Stimulated activated CD8-positive, alpha-beta memory T cell treated with anti-CD3 and anti-CD28 coated beads, Interleukin-4, amount 100 ng/mL, for 4 hours (primary cell): ENCODE data around the gene GEN1.

Source experiments
- DNase-seq, 2 donors: peaks; one replicate each; pipeline ENCODE4 v3.0.0-alpha.2; 2020; ENCODE audit warnings: low read depth in 2 of 2, low spot score in 1 of 2

GEN1 gene

DNA sequence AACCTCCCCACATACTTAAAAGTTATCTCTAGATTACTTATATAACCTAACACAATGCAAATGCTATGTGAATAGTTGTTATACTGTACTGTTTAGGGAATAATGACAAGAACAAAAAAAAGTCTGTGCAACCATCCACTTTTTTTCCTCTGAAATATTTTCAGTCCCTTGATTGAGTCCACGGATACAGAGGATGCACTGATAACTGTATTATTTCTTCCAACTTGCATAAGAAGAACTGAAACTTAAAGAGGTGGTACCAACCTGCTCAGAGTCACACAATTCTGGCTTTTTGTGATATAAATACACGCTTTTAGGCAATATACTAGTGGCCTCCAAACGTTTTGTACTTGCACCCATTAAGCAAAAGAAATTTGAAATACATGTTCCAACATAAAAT, 1.7 kb upstream of the GEN1 start:
- no peak for DNase-seq

DNA sequence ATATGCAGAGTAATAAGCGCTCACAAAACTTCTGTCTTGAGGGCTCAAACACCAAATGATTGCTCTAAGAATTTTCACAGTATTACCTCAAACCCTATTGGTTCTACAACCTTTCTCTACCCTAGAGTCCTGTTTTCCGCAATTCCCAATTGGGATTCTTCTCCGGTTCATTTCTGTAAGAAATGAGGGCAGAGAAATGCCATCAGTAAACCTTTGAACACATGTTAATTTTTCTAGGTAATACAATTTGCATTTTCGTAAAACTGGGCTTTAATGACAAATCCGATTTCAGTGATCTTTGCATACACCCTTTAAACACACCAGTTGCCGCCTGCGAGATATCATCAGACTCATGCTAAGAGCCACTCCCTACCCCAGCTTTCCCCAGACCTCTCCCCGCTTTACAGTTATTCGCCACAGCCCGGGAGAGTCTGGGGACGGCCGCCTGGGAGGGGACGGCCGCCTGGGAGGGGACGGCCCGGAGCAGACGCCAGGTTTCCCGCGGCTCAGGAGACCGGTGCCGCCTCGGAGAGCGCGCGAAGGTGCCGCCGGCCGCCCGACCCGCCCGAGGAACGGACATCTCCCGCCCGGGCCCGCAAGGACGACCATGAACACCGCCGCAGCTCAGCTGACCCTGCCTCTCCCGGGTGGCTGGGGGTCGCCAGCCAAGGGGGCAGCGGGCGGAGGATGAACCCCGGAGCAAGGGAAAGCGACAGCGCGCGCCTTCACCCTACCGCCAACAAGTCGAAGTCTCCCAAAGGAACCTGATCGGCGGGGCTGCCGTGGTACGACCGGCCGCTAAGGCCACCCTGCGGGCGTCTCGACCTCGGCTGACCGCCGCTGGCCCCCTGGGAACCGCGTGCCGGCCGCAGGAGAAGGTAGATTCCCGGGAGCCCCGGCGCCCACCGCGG, 791 bp upstream of the GEN1 start:
- DNase-seq, result peak; percentile 5 to 10

DNA sequence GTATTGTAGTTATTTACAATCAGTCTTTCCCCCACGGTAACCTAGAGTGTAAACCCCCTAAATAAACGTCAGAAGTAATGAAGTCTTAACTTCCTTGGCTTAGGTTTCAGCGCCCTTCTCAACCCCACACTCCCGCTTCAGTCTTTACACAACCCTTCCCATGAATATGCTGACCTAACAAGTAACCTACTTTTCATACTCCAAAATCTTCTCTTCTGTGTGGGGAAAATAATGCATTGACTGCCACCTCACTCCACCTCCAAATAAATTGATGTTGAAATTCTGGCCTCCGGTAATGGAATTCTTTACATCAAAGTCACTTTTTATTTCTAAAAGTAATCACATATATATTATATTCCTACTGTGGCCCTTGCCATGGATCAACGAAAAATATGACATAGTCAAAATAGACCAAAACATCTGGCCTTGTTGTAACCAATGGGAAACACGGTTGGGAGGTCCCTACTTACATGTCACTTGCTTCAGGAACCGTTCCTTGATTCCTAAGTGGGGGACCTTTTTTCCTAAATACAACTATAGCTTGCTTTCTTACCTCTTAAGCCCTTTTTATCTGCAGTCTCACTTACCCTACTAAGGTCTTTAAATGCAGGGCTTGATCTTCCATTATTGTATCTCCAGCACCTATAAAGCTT, 961 bp downstream of the GEN1 start:
- no peak for DNase-seq

DNA sequence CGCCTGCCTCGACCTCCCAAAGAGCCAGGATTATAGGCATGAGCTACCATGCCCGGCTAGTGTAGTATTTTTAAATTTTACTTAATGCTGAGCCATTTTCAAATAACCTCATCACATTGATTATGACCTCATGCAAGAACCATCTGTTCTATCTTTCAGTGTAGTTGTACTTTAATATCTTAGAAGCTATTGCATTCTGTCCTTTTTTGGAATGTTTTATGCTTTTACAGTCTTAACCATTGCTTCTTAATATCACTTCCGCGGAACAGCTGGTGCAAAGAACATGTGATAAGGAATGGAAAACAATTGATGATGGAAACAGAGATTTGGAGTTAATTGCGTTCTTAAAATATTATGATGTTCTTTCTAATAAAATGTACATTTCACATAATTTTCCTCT, 2.7 kb downstream of the GEN1 start:
- DNase-seq, result no peak

DNA sequence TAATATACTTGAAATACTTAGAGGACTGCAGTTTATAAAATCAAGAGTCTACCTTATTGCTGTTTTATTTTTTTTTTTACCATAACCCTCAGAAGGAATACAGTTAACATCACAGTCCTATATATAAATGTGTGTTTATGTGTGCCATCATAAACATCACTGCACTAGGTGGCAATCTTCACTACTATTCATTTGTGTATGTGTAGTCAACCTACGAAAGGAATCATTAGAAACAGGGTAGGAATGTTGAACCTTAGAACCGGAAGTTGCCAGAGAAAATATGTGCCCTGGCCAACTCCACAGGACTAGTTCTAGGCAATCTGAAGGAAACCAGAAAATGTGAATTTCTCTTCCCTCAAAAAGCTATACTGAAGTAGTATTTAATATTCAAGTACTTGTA, 3.4 kb downstream of the GEN1 start:
- no peak for DNase-seq

DNA sequence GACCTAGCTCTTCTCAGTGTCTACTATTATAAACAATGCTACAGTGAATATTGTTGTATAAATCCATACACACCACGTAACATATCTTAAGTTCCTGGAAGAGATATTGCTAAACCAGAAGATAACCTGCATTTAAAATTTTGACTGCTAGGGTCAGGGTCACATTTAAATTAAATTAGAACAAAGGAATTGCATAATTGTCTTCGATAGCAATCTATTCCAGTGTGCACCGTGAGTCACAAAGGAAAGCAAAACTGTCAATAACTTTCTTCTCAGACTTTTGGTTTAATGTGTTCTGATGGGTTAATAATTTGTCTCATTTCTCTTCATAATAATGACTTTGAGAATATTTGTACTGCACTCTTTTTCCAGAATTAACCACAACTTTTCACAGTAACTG, 4.2 kb downstream of the GEN1 start:
- no peak for DNase-seq

DNA sequence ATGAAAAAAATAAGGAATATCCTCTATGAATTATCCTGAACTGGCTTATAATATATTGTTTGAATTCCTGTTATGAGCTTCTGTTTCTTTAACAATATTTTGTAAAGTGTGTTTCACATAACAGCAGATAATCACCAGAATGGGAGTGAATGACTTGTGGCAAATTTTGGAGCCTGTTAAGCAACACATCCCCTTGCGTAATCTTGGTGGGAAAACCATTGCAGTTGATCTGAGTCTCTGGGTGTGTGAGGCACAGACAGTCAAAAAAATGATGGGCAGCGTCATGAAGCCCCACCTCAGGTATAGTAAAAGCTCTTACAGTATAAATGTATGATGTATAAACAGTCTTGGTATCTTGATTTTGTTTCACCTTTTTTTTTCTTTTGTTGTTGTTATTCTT, 5.9 kb downstream of the GEN1 start:
- DNase-seq, result no peak

DNA sequence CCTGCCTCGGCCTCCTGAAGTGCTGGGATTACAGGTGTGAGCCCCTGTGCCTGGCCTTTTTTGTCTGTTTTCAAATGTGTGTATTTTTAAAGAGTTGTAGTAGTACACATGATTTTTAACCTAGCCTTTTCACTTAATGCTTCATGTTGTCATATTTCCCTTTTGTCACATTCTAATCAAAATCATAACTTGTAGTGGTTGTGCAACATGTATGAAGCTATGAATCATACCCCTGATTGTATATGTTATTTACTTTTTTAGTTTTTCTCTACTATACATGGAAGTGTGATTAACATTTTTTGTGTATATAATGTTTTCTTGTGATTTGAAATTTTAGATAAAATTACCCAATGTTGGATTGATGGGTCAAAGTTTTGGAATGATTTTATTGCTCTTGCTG, 8.5 kb downstream of the GEN1 start:
- no peak for DNase-seq

DNA sequence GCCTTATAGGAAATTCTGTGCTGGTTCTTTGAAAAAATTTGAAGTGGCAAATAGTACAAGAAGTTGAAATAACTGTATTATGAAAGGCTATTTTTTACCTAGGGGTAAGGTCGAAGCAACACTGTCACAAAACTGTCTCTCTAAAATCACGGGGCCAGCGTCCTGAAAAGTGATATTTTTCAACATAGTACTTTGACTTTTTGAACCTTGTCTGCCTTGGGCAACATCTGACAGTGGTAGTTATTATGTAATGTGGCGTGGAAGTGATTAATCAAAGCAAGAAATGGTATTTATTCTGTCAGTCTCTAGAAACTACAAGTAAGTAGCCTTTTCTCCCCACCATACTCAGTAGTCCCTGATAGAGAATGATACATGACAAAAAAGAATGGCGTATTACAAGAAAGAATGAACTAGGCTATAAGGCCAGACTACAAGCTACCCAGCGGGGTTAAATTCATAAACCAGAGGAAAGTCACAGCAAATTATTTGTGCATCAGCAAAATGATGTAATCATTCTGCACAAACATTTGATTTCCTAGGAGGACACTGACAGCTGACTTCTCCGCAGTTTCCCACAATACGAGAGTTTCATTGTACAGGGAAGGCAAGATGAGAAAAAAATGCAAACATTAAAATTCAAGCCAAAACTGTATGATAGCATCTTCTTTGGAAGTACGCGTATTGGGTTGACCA, 9.8 kb downstream of the GEN1 start:
- DNase-seq, result no peak

DNA sequence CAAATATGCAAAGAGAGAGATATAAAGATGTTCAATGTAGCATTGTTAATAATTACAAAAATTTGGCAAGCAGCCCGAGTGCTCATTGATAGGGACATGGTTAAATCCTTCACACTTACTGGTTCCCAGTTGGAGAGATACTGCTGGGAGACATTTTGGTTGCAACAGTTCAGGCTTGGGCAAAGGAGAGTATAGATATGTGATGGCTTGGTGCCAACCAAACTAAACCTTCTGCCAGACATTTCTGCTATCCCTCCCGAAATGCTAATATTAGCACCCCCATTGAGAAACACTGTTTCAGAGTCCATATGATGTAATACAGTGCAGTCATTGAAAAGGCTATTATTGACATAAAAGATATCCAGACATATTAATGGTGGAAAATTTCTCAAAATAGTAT, 11.5 kb downstream of the GEN1 start:
- no peak for DNase-seq

DNA sequence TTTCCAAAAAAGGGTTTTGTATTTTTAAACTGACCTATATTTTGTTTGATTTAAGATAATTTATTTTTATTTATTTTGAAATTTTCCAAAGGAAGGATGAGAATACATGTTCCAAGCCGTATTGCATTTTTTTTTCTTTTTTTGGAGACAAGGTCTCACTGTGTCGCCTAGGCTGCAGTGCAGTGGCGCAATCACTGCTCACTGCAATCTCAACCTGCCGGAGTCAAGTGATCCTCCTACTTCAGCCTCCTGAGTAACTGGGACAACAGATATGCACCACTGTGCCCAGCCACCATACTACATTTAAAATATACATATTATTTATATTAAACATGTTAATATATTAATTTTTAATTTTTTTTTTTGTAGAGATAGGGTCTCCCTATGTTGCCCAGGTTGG, 15.0 kb downstream of the GEN1 start:
- DNase-seq, result no peak

DNA sequence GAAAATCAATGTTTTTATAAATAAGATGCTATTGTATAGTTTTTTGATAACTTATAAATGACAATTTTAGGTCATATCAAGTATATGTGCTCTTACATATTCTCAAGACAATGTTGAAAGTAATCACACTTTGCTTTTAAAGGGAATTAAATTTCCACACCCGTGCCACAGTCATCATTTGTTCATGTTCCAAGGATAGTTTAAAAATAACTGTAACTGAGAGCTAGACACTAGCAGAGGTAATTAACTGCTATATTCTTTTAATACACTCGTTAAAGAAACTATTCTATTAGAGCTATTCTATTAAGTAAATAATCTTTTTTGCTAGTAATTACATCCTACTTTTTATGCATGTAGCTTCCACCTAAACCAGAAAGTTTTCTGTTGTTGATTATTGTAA, 18.0 kb downstream of the GEN1 start:
- no peak for DNase-seq

DNA sequence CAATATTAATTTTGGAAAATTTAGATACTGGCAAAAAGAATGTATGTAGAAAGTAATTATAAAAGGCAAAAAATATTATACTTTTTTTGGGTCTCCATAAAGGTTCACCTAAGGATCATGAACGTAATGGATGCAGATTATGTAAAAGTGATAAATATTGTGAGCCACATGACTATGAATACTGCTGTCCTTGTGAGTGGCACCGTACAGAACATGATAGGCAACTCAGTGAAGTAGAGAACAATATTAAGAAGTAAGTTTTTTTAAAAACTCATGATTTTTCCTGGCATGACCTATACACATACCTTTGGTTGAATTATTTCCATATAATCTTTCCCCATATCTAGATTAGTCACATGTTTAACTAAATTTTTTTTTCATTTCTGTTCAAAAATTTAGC, 18.6 kb downstream of the GEN1 start:
- DNase-seq, result no peak

DNA sequence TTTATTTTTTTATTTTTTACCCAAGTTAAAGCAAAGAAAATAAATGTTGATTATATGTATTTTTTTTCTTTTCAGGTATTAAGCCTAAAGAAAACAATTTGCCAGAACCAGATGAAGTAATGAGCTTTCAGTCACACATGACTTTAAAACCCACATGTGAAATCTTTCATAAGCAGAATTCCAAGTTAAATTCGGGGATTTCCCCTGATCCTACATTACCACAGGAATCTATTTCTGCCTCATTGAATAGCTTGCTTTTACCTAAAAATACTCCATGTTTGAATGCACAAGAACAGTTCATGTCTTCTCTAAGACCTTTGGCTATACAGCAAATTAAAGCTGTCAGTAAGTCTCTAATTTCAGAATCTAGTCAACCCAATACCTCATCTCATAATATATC, 26.6 kb downstream of the GEN1 start:
- DNase-seq, result no peak

DNA sequence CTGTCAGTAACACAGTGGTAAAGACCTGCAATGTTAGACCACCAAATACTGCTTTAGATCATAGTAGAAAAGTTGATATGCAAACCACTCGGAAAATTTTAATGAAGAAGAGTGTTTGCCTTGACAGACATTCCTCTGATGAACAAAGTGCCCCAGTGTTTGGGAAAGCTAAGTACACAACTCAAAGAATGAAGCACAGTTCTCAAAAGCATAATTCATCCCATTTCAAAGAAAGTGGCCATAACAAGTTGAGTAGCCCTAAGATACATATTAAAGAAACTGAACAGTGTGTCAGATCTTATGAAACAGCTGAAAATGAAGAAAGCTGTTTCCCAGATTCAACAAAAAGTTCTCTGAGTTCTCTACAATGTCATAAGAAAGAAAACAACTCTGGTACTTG, 27.5 kb downstream of the GEN1 start:
- no peak for DNase-seq

DNA sequence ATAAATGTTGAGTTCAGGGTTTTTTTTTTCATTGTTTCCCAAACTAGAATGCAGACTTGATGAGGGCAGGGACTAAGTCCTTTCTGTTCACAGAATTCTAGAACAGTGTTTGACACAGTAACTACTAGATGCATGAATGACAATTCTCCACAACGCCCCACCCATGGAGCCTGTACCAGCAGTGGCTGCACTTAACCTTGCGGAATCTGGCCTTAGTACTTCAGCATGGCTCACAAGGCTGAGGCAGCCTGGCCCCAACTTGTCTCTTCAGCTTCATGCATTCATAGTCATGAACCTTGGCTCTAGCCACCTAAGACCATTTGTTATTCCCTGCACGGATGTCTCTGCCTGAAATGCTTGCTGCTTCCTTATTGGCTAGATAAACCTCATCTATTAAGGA, 32.8 kb downstream of the GEN1 start:
- DNase-seq, result no peak

DNA sequence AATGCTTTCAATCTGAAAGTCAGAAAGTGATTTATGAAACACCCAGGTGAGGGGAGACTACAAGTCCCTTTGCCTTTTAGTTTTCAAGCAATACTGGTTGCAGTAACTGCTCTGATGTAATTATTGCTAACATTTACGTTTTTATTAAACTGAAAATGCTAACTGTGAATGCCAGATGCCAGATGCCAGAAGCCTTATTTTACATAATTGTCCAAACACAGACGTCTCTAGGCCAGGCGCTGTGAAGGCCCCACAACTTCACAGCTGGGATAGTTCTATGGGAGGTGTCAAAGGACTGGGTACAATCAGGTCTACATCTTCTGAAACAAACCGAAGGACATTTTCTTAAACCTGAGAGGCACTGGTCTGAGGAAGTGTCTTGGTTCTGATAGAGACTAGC, 34.8 kb downstream of the GEN1 start:
- DNase-seq, result no peak

DNA sequence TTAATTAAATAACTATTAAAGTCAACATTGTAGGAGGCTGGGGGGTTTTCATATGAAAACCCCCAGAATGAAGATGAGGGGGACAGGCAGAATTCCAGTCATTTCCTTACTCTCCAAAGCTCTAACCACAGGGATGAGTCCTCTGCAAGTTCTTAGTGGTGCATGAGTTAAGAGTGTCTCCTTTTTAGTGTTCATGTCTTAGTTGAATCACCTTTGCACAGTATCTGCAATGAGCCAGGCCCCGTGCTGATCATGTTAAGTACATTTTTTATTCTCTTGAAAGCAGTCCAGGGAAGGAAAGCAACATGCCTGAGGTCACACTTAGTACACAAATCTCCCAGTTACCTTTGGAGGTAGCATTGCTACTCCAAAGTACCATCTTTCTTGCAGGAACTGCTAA, 36.6 kb downstream of the GEN1 start:
- no peak for DNase-seq

DNA sequence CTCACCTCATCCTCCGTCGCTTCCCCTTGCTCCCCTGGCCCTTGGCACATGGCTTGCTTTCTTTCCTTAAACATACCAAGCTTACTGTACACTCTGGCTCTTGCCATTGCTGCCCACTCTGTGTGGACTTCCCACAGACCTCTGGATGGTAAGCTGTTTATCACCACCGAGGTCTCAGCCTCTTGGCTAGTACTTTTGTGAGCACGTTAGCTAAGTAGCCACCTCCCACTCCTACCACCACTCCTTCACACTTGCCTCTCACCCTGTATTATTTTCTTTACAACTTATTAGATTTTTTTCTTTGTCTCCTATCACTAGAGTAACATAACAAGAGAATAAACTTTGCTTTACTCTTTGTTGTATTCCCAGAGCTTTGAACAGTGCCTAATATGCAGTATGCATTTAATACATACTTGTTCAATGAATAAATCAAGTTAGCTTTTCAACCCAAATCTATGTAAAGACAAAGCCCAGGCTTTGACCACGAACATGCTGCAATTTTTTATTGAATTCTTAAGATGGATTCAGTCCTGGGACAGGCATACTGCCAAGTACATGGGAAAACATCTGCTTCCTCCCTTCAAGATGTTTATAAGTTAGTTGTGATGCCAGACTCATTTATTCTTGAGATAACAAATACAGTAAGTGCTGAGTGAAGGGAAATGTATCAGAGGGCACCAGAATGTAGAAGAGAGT, 37.3 kb downstream of the GEN1 start:
- no peak for DNase-seq

DNA sequence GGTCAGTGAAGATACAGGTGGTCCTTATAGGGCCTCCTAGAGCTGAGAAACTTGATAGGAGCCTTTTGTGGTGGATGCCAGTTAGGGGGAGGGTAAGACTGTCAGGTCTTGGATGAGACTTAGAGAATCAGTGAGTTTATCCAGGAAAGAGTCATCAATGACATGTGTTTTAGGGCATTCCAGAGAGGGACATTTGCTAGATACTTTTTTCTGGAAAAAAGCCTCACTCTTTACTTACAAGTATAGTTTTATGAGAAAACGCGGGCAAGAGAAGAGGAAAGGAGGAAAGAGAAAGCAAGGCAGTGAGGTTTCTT, 37.8 kb downstream of the GEN1 start:
- DNase-seq, result no peak

DNA sequence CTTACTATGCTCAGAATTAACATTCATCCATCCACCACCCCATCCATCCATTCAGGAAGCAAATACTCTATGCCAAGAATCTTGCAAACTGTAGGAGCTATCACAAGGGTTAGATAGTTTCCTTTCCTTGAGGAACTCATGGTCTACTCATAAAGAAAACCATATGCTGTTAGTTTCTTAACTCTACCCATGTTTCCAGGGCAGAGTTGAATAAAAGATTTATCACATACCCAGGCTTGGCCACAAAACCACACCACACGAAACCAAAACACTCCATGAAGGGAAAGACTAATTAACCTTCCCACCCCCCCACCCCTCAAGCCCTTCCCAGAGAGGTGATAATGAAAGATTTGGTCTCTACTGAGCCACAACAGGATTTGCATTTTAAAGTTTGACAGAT, 38.6 kb downstream of the GEN1 start:
- DNase-seq, result no peak

DNA sequence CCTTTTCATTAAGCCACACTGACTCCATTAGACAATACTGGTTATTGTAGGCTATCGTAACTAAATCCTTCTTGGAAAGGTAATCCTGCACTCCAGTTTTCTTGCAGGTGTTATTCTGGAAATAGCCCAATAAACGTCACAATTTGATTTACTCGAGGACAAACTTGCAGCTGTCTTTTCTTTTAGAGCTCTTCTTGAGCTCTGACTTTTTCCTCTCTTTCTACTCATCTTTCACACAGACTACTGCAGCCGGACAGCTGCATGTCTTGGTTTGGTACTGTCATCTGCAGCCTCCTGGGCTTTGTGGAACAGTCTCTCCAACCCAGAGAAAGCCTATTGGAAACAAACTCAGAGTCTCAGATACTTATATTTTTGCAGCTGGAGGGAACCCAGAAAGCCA, 39.4 kb downstream of the GEN1 start:
- no peak for DNase-seq
